HEK293T (cell line): ENCODE measurements around the gene KIF1A.

Experiments
- CTCF ChIA-PET: fragments of 350-600 bp; formaldehyde crosslinking; extraction: SDS; loops from one replicate; lab custom pipeline; 2021; ENCODE audit warnings: antibody characterized with exemption, inconsistent platforms; lab: Yijun Ruan, JAX
- POLR2A ChIA-PET: fragments of 350-600 bp; formaldehyde crosslinking; extraction: SDS; loops from one replicate; lab custom pipeline; 2020; ENCODE audit warnings: antibody characterized with exemption, inconsistent platforms; lab: Yijun Ruan, JAX
- DNase-seq: peaks from one replicate; pipeline ENCODE4 v3.0.0; 2012; ENCODE audit warnings: mixed read lengths; ENCODE audit errors: extremely low spot score
- ARNT ChIP-seq: fragments of 450-650 bp; IDR thresholded peaks from 2 replicates; pipeline ENCODE4 v1.6.1; 2017; ENCODE audit warnings: mild to moderate bottlenecking
- BHLHE40 ChIP-seq: fragments of 450-650 bp; IDR thresholded peaks from 2 replicates; pipeline ENCODE4 v1.6.1; 2016; ENCODE audit warnings: mild to moderate bottlenecking, moderate library complexity, borderline replicate concordance
- CTBP1 ChIP-seq: fragments of 450-650 bp; IDR thresholded peaks from 2 replicates; pipeline ENCODE4 v1.6.1; 2016; ENCODE audit warnings: borderline replicate concordance
- ELF4 ChIP-seq: fragments of 450-650 bp; IDR thresholded peaks from 2 replicates; pipeline ENCODE4 v1.6.1; 2017; ENCODE audit warnings: antibody characterized with exemption
- FOXA1 ChIP-seq: fragments of 450-650 bp; IDR thresholded peaks from 2 replicates; pipeline ENCODE4 v1.6.1; 2016; ENCODE audit warnings: mild to moderate bottlenecking
- FOXK2 ChIP-seq: fragments of 450-650 bp; IDR thresholded peaks from 2 replicates; pipeline ENCODE4 v1.6.1; 2016; ENCODE audit warnings: mild to moderate bottlenecking
- FOXM1 ChIP-seq: fragments of 450-650 bp; IDR thresholded peaks from 2 replicates; pipeline ENCODE4 v1.6.1; 2017; ENCODE audit warnings: mild to moderate bottlenecking, borderline replicate concordance
- HDGF ChIP-seq: fragments of 450-650 bp; IDR thresholded peaks from 2 replicates; pipeline ENCODE4 v1.6.1; 2017; ENCODE audit warnings: antibody characterized with exemption, borderline replicate concordance
- L3MBTL2 ChIP-seq: fragments of 450-650 bp; conservative IDR thresholded peaks from 2 replicates; pipeline ENCODE4 v1.6.1; 2016; ENCODE audit warnings: mild to moderate bottlenecking
- LEF1 ChIP-seq: fragments of 450-650 bp; IDR thresholded peaks from 2 replicates; pipeline ENCODE4 v1.6.1; 2017; ENCODE audit warnings: mild to moderate bottlenecking, borderline replicate concordance
- NFRKB ChIP-seq: fragments of 450-650 bp; IDR thresholded peaks from 2 replicates; pipeline ENCODE4 v1.6.1; 2016; ENCODE audit warnings: mild to moderate bottlenecking, moderate library complexity
- PKNOX1 ChIP-seq: fragments of 450-650 bp; IDR thresholded peaks from 2 replicates; pipeline ENCODE4 v1.6.1; 2016
- SP1 ChIP-seq: fragments of 450-650 bp; IDR thresholded peaks from 2 replicates; pipeline ENCODE4 v1.6.1; 2017
- SUZ12 ChIP-seq: fragments of 450-650 bp; IDR thresholded peaks from 2 replicates; pipeline ENCODE4 v1.6.1; 2016; ENCODE audit warnings: mild to moderate bottlenecking
- TARDBP ChIP-seq: fragments of 450-650 bp; IDR thresholded peaks from 2 replicates; pipeline ENCODE4 v1.6.1; 2016
- ZNF384 ChIP-seq: fragments of 450-650 bp; IDR thresholded peaks from 2 replicates; pipeline ENCODE4 v1.6.1; 2016

The KIF1A gene

GRCh38 chr2:240786355-240786841 lies 33.6 kb downstream of the KIF1A start:
- no peak for DNase-seq
- CTCF ChIA-PET, result no interaction called here
- TF ChIP-seq PKNOX1 (no peak), L3MBTL2 (no peak), FOXA1 (no peak), NFRKB (no peak), ELF4 (no peak), BHLHE40 (no peak), HDGF (no peak), SP1 (no peak), ARNT (no peak), TARDBP (no peak), CTBP1 (no peak), SUZ12 (no peak)
- POLR2A ChIA-PET, result no interaction called here

- ChIA-PET CTCF (no interaction called here), POLR2A (no interaction called here)
- no peak for DNase-seq
- no peak for TF ChIP-seq SP1
- no peak for TF ChIP-seq SUZ12
- no peak for TF ChIP-seq FOXM1
- TF ChIP-seq PKNOX1, result no peak
- TF ChIP-seq TARDBP, result no peak
- TF ChIP-seq ARNT, result no peak
- TF ChIP-seq HDGF, result no peak
- TF ChIP-seq FOXK2, result no peak
- TF ChIP-seq NFRKB, result no peak
- no peak for TF ChIP-seq FOXA1
- TF ChIP-seq L3MBTL2, result no peak
- TF ChIP-seq CTBP1, result no peak
- no peak for TF ChIP-seq LEF1
Measured at GRCh38 chr2:240785424-240786335, 34.3 kb downstream of the KIF1A start.

- POLR2A ChIA-PET, result no interaction called here
- DNase-seq, result no peak
- TF ChIP-seq CTBP1 (no peak), TARDBP (no peak), ZNF384 (no peak), LEF1 (no peak), SUZ12 (no peak), ARNT (no peak), PKNOX1 (no peak), FOXK2 (no peak), FOXM1 (no peak)
- CTCF ChIA-PET, result no interaction called here
Measured at GRCh38 chr2:240784629-240785423, 35.2 kb downstream of the KIF1A start.

DNA sequence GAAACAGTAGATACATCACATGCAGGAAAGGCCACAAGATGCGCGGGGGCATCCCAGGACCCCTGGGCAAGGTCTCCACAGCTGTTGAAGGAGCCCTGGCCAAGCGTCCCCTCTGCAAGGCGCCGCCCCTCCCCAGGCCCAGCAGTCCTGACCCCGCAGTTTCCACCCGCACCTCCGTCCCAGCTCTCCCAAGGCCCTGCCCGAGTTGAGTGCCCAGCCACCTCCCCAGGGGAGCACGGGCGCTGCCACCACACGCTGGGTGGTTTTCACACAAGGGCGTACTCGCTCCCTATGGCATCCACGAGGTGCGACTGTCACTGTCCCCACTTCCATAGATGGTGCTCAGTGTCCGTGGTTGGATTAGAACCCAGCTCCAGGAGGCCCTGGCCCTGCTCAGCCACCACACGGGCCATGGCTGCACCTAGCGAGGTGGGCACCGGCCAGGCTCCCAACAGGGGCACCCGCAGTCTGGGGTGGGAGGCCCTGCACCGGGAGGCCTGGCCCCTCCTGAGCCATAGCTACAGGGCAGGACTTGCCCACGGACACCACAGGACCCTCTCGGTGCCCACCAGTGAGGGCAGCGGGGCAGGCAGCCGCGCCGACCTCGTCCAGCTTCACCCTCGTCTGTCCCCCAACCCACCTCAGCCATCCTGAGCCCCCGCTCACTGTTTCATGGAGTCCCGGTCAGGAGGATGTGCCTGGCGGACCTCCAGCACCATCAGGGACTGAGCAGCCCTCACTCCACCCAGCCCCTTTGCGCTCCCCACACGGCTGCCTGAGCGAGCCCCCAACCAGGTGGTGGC lies 36.0 kb downstream of the KIF1A start:
- no peak for DNase-seq
- ChIA-PET POLR2A (no interaction called here), CTCF (no interaction called here)
- TF ChIP-seq HDGF (no peak), FOXK2 (no peak), NFRKB (no peak), LEF1 (no peak), CTBP1 (no peak), ELF4 (no peak), SUZ12 (no peak), PKNOX1 (no peak), SP1 (no peak), BHLHE40 (no peak), L3MBTL2 (no peak)
